ENCODE measurements around the gene UBE3D.

- TF ChIP-seq CTCF (IDR thresholded peaks at IDR 0.05; ENCODE audit: poor library complexity), result no peak
- no peak for TF ChIP-seq EZH2phosphoT487 (IDR thresholded peaks at IDR 0.05; ENCODE audit: low read depth, severe bottlenecking, unreplicated experiment)
- no peak for TF ChIP-seq EZH2 (IDR thresholded peaks at IDR 0.05; ENCODE audit: borderline replicate concordance)
Observed at GRCh38 chr6:82842721-82843120, 222.9 kb downstream of the UBE3D start.
